OCI-LY7 (cell line): ENCODE results near the gene LATS2.

Source experiments
- CTCF ChIP-seq: fragments of 200-600 bp; sonication (generic); conservative IDR thresholded peaks from 2 replicates; pipeline ENCODE4 v1.5.1; 2014; ENCODE audit warnings: mild to moderate bottlenecking, antibody characterized with exemption, low read length, moderate library complexity, mixed read lengths
- EZH2phosphoT487 ChIP-seq: fragments of 200-600 bp; sonication (generic); IDR thresholded peaks from 2 replicates; pipeline ENCODE4 v1.6.1; 2018; ENCODE audit warnings: low read depth, borderline replicate concordance, mild to moderate bottlenecking, mixed run types, antibody characterized with exemption, low read length, moderate library complexity, mixed read lengths

- TF ChIP-seq CTCF (no peak), EZH2phosphoT487 (no peak)
Observed at GRCh38 chr13:21025539-21025938, 35.8 kb downstream of the LATS2 start.
